Uterus (tissue), 4 donors: ENCODE data around the gene ATP13A5. TPM values are rescaled to one million over a fixed set of nuclear protein-coding genes. Genes with fewer than 3 reads are reported as not detected.

Experiments used
- DNase-seq, 2 donors: peaks; one replicate each; pipeline ENCODE4 v3.0.0-alpha.2; 2019 to 2020
- H3K27ac ChIP-seq, 2 donors: fragments of 200-600 bp; sonication (generic); 1 replicate in 1 of 2; 2 replicates in 1 of 2; pipeline ENCODE4 v1.5.1; 2016 to 2018
- H3K27me3 ChIP-seq, 2 donors: fragments of 200-600 bp; sonication (generic); one replicate each; pipeline ENCODE4 v1.5.1; 2018 to 2019; ENCODE audit warnings: control low read depth in 1 of 2
- H3K36me3 ChIP-seq, 2 donors: fragments of 200-600 bp; sonication (generic); one replicate each; pipeline ENCODE4 v1.5.1; 2019; ENCODE audit warnings: control low read depth in 1 of 2
- H3K4me1 ChIP-seq, 2 donors: fragments of 200-600 bp; sonication (generic); one replicate each; pipeline ENCODE4 v1.5.1; 2018 to 2019; ENCODE audit warnings: control low read depth in 1 of 2
- H3K4me3 ChIP-seq, 2 donors: fragments of 200-600 bp; sonication (generic); 1 replicate in 1 of 2; 2 replicates in 1 of 2; pipeline ENCODE4 v1.5.1; 2018 to 2019; ENCODE audit warnings: mild to moderate bottlenecking in 1 of 2
- H3K9me3 ChIP-seq, 2 donors: fragments of 200-600 bp; sonication (generic); one replicate each; pipeline ENCODE4 v1.5.1; 2019; ENCODE audit warnings: control low read depth in 1 of 2
- POLR2A ChIP-seq, 2 donors: fragments of 450-650 bp; IDR thresholded peaks; one replicate each; pipeline ENCODE4 v1.6.1; 2016; ENCODE audit warnings: antibody characterized with exemption in 2 of 2, mild to moderate bottlenecking in 1 of 2, moderate library complexity in 1 of 2
- intact Hi-C: fragments of 100-400 bp; cut with DNase I; formaldehyde crosslinking; loops from one replicate; pipeline ENCODE4 v1.15.1; 2023; ENCODE audit warnings: low total_unique reads
- total RNA-seq, 4 donors: library from RNA; depleted of rRNA in 3 of 4; stranded (reverse); fragments of >200 nt in 3 of 4; gene quantifications; one replicate each; pipeline versions ENCODE4 v1.1.0 to v1.2.4, GENCODE V29; 2014 to 2023
- TF ChIP-seq, protein P1 (sequence below), 4 experiments: fragments of 200-600 bp in 2 of 4; fragments of 450-650 bp in 2 of 4; sonication (generic) in 2 of 4; IDR thresholded peaks; one replicate each; pipeline ENCODE4 v1.5.1; 2016 to 2019; ENCODE audit warnings: antibody characterized with exemption in 4 of 4, mild to moderate bottlenecking in 2 of 4, moderate library complexity in 1 of 4
- donor health status: DM: yes; HTN: yes; CAD: no.

Gene ATP13A5
- total RNA-seq, 4 donors from 2014 or later, result not detected

DNA sequence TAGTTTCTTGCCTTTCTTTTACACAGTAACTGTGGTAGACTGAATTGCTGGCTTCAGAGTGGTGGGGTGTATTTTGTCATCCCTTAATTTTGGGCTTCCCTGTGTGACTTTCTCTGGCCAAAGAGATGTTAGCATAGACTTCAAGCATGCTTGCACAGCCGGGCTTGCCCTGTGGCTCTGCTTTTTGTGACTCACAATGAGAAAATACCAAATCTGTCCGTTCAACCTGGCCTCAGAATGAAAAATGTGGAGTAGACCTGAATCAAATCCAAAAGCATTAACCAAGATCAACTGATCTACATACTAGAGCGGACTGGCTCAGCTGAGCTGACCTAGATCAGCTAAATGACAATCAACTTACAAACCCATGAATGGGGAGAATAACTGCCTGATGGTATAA lies 86.2 kb downstream of the ATP13A5 start:
- Histone ChIP-seq H3K27ac (no peak overlapping the region), H3K9me3 (no peaks in the 10 kb centered on the region), H3K4me1 (no peaks in the 10 kb centered on the region), H3K27me3 (no peaks in the 10 kb centered on the region), H3K36me3 (no peaks in the 10 kb centered on the region), H3K4me3 (no peak overlapping the region)
- no peak for DNase-seq
- TF ChIP-seq, protein P1, sequence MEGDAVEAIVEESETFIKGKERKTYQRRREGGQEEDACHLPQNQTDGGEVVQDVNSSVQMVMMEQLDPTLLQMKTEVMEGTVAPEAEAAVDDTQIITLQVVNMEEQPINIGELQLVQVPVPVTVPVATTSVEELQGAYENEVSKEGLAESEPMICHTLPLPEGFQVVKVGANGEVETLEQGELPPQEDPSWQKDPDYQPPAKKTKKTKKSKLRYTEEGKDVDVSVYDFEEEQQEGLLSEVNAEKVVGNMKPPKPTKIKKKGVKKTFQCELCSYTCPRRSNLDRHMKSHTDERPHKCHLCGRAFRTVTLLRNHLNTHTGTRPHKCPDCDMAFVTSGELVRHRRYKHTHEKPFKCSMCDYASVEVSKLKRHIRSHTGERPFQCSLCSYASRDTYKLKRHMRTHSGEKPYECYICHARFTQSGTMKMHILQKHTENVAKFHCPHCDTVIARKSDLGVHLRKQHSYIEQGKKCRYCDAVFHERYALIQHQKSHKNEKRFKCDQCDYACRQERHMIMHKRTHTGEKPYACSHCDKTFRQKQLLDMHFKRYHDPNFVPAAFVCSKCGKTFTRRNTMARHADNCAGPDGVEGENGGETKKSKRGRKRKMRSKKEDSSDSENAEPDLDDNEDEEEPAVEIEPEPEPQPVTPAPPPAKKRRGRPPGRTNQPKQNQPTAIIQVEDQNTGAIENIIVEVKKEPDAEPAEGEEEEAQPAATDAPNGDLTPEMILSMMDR (IDR thresholded peaks at IDR 0.05), result no peak
- no peak for TF ChIP-seq POLR2A (IDR thresholded peaks at IDR 0.05)
- intact Hi-C loops, result no loop called here

DNA sequence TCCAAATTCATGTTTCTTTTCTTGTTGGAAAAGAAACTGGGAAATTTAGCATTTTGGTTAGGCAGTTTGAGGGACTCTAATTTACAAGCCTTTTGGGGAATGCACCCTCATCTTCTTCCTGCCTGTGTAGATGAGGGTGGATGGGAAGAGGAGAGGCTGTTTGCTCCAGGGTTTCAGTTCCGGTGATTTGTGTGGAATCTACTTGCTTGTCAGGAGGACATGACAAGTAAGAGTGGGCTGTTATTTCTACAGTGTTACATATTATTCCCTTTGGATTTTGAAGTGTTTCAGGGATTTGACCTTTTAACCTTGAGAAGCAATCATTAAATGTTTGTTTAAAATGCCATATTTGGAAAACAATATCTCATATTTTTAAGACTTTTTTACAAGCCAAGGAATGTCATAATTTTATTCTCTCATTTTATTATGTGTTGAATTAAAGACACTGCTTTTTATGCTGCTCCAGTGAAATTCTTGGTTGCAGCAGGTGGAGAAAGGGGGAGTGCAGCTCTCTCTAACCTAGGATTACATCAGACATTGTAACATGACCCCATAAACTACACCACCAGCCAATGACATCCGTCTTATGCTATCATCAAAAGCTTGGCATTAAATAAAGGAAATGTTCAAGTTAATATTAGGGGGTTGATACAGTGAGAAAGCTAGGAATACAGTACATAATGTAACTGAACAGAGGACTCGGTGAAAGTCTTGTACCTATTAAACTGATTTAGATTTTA lies 107.3 kb downstream of the ATP13A5 start:
- H3K27ac ChIP-seq, result no peak overlapping the region
- no peaks in the 10 kb centered on the region for H3K9me3 ChIP-seq
- H3K36me3 ChIP-seq, result no peaks in the 10 kb centered on the region
- H3K27me3 ChIP-seq, result no peaks in the 10 kb centered on the region
- H3K4me3 ChIP-seq, result no peak overlapping the region
- no peak for DNase-seq
- H3K4me1 ChIP-seq, result no peaks in the 10 kb centered on the region
- TF ChIP-seq, protein P1 (IDR thresholded peaks at IDR 0.05), result no peak
- intact Hi-C loops, result no loop called here

DNA sequence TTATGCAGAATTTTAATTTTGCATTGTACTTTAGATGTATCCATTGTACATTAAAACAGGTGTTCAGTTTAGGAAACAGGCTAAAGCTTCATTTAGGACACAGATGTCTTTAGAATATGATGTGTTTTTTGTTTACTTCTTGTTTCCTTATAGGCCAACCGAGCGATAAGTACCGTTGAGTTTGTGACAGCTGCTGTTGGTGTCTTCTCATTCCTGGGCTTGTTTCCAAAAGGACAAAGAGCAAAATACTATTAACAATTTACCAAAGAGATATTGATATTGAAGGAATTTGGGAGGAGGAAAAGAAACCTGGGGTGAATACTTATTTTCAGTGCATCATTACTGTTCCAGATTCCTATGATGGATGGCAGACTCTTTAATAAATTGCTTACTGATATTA lies 108.1 kb downstream of the ATP13A5 start:
- no peaks in the 10 kb centered on the region for H3K36me3 ChIP-seq
- H3K4me3 ChIP-seq, result no peak overlapping the region
- no peaks in the 10 kb centered on the region for H3K27me3 ChIP-seq
- no peak overlapping the region for H3K27ac ChIP-seq
- DNase-seq, result no peak
- intact Hi-C loops, result no loop called here
- TF ChIP-seq, protein P1 (IDR thresholded peaks at IDR 0.05), result no peak
- TF ChIP-seq POLR2A (IDR thresholded peaks at IDR 0.05), result no peak
- H3K9me3 ChIP-seq, result no peaks in the 10 kb centered on the region
- no peaks in the 10 kb centered on the region for H3K4me1 ChIP-seq

DNA sequence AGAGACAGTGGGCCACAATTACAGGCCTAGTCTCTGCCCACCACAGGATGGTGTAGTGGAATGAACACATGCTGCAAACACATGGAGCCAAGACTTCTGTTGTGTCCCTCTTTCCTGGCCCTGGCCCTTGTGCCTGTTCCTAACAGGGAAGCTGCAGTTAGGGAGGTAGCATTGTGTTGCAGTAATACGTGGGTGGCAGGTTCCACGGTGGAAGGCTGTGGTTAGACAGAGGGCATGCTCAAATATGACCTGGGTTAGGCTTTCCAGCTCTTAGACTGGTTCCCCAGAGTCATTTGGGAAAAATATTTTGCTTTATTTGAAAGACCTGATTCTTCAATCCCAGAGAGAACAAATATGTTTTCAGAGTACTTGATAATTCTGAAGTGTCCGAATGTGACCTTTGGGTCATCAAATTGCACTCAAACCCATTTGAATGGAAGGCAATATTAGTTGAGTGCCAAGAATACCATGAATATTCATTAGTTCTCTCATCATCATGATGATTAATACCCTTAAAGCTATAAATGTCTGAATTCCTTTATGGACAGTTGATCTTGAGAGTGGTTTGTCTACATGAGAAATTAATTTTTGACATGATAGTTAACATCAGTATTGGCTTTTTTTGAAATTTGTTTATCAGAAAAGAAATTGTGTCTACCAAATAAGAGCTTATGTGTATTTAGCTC lies 109.1 kb downstream of the ATP13A5 start:
- Histone ChIP-seq H3K27me3 (no peaks in the 10 kb centered on the region), H3K27ac (no peak overlapping the region), H3K4me1 (no peaks in the 10 kb centered on the region), H3K9me3 (no peaks in the 10 kb centered on the region), H3K4me3 (no peak overlapping the region), H3K36me3 (no peaks in the 10 kb centered on the region)
- no peak for DNase-seq
- intact Hi-C loops, result no loop called here
- TF ChIP-seq, protein P1 (IDR thresholded peaks at IDR 0.05), result no peak
- TF ChIP-seq POLR2A (IDR thresholded peaks at IDR 0.05), result no peak

DNA sequence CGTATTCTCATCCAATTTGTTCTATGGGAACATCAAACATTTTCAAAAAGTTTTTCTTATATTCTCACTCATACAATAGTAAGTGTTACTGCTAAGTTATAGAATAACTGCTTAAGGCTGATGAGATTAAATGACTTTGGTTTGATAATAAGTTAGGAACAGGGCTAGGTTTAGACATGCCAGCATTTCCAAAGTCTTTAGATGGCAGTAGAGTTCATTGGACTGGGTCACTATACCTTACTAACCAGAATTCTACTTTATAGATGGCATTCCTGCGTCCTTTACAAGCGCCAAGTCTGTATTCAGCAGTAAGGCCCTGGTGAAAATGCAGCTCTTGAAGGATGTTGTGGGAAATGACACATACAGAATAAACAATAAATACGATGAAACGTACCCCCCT lies 115.8 kb downstream of the ATP13A5 start:
- H3K9me3 ChIP-seq, result no peaks in the 10 kb centered on the region
- intact Hi-C loops, result no loop called here
- no peaks in the 10 kb centered on the region for H3K36me3 ChIP-seq
- no peaks in the 10 kb centered on the region for H3K27me3 ChIP-seq
- H3K4me3 ChIP-seq, result no peak overlapping the region
- H3K27ac ChIP-seq, result no peak overlapping the region
- DNase-seq, result no peak
- H3K4me1 ChIP-seq, result no peaks in the 10 kb centered on the region
- TF ChIP-seq POLR2A (IDR thresholded peaks at IDR 0.05), result no peak
- TF ChIP-seq, protein P1 (IDR thresholded peaks at IDR 0.05), result no peak
